ENCODE measurements around the gene ADIPOR2. TPM values are rescaled to one million over a fixed set of nuclear protein-coding genes. Genes with fewer than 3 reads are reported as not detected.
A peak's percentile ranks its signal among the peaks of the same experiment; 100 is the strongest.

ADIPOR2 gene
- total and polyA plus RNA-seq, 2 donors (not counting 1 experiment from before 2014, with no cell fraction given), result 43.1 to 46.1 TPM

- Histone ChIP-seq H2AFZ (ENCODE audit: low read length) (no peak overlapping the region), H4K20me1 (ENCODE audit: control insufficient read depth, extremely low read depth, insufficient read depth, low read length) (no peaks in the 10 kb centered on the region), H3K9me3 (ENCODE audit: control insufficient read depth, insufficient read depth, low read depth, low read length) (no peaks in the 10 kb centered on the region), H3K27me3 (ENCODE audit: control insufficient read depth, insufficient read depth, low read length) (peaks cover 11% of the 10 kb centered on the region), H3K4me3 (replicated peaks in 1 of 4; ENCODE audit: control extremely low read depth in 1 of 4, insufficient read depth in 1 of 4, low read depth in 3 of 4, low read length in 4 of 4) (no peak overlapping the region), H3K4me2 (ENCODE audit: extremely low read depth, insufficient read depth, low read length) (no peak overlapping the region), H3K79me2 (ENCODE audit: control insufficient read depth, insufficient read depth, low read length) (no peaks in the 10 kb centered on the region), H3K9ac (ENCODE audit: insufficient read depth, low read length) (no peak overlapping the region), H3K4me1 (ENCODE audit: control insufficient read depth, extremely low read depth, insufficient read depth, low read length) (no peaks in the 10 kb centered on the region), H3K27ac (ENCODE audit: insufficient read depth, low read length) (no peak overlapping the region), H3K36me3 (ENCODE audit: control insufficient read depth, insufficient read depth, low read length) (no peaks in the 10 kb centered on the region)
- TF ChIP-seq CTCF (conservative IDR thresholded peaks at IDR 0.05 in 1 of 2, IDR thresholded peaks at IDR 0.05 in 1 of 2; ENCODE audit: low read depth in 1 of 2, low read length in 2 of 2), result no peak
- no peak for TF ChIP-seq EZH2 (IDR thresholded peaks at IDR 0.05; ENCODE audit: low read length, missing control alignments)
- peak; percentile 36 to 48 for DNase-seq (ENCODE audit: low read depth in 2 of 2)
Observed at GRCh38 chr12:1837541-1838204, 146.8 kb downstream of the ADIPOR2 start.

Other genes starting within 250 kb of the ADIPOR2 start
- gene FBXL14, start 96.5 kb upstream of the ADIPOR2 start, total RNA-seq, result 6.4 TPM in 2 replicates
- gene FBXL14, start 96.5 kb upstream of the ADIPOR2 start, polyA plus RNA-seq, result 2.6 and 3.7 TPM in 2 replicates
- gene WNT5B, start 61.8 kb upstream of the ADIPOR2 start, total RNA-seq, result 40.3 and 105 TPM in 2 replicates
- 46.9 and 86.1 TPM in 2 replicates for gene WNT5B, start 61.8 kb upstream of the ADIPOR2 start, polyA plus RNA-seq
- gene LRTM2, start 129.5 kb downstream of the ADIPOR2 start, total RNA-seq, result not detected in 2 replicates
- not detected in 2 replicates for gene LRTM2, start 129.5 kb downstream of the ADIPOR2 start, polyA plus RNA-seq
- gene CACNA2D4, start 227.6 kb downstream of the ADIPOR2 start, total RNA-seq, result 0.26 and 0.99 TPM in 2 replicates
- gene CACNA2D4, start 227.6 kb downstream of the ADIPOR2 start, polyA plus RNA-seq, result 0.47 and 0.68 TPM in 2 replicates

Data from fibroblast of lung (primary cell).